ENCODE measurements around the gene CD2AP.

DNA sequence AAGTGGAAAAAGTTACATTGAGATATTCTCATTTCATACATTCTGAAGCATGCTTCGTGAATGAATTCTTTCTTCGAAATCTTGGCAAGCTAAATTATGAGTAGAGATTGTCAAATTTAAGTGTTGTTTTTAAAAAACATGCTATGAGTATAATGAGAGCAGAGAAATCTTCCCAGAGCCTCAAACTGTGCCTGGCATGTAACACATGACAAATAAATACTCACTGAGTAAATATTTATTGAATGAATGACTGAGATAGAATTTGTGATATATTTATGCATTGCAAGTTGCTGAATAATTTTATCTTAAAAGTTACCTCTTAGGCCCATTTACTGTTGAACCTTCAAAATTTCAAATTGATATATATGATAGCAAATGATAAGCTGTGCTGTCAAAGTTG lies 24.7 kb upstream of the CD2AP start:
- TF ChIP-seq, protein P1, sequence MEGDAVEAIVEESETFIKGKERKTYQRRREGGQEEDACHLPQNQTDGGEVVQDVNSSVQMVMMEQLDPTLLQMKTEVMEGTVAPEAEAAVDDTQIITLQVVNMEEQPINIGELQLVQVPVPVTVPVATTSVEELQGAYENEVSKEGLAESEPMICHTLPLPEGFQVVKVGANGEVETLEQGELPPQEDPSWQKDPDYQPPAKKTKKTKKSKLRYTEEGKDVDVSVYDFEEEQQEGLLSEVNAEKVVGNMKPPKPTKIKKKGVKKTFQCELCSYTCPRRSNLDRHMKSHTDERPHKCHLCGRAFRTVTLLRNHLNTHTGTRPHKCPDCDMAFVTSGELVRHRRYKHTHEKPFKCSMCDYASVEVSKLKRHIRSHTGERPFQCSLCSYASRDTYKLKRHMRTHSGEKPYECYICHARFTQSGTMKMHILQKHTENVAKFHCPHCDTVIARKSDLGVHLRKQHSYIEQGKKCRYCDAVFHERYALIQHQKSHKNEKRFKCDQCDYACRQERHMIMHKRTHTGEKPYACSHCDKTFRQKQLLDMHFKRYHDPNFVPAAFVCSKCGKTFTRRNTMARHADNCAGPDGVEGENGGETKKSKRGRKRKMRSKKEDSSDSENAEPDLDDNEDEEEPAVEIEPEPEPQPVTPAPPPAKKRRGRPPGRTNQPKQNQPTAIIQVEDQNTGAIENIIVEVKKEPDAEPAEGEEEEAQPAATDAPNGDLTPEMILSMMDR (IDR thresholded peaks at IDR 0.05; ENCODE audit: insufficient read depth, low read length, poor library complexity, severe bottlenecking), result no peak
- no peak for TF ChIP-seq EZH2phosphoT487 (conservative IDR thresholded peaks at IDR 0.05; ENCODE audit: low read length)
